BE2C (cell line): ENCODE data around the gene ZNF189.

Experiments
- DNase-seq: peaks from one replicate; pipeline ENCODE4 v3.0.0-alpha.2; 2020
- H3K27me3 ChIP-seq: fragments of 250-450 bp; sonication (Bioruptor Pico); 2 replicates; pipeline ENCODE4 v1.5.1; 2020; ENCODE audit warnings: mild to moderate bottlenecking
- H3K36me3 ChIP-seq: fragments of 250-450 bp; sonication (Bioruptor Pico); 2 replicates; pipeline ENCODE4 v1.5.1; 2020; ENCODE audit warnings: mild to moderate bottlenecking
- H3K4me1 ChIP-seq: fragments of 250-450 bp; sonication (Bioruptor Pico); 2 replicates; pipeline ENCODE4 v1.5.1; 2020
- H3K4me3 ChIP-seq: 2 replicates; pipeline ENCODE4 v1.5.1; 2011; ENCODE audit warnings: low read depth, low read length
- H3K9me3 ChIP-seq: fragments of 250-450 bp; sonication (Bioruptor Pico); 2 replicates; pipeline ENCODE4 v1.5.1; 2020
- TF ChIP-seq, protein P1 (sequence below): IDR thresholded peaks from 2 replicates; pipeline ENCODE4 v1.5.1; 2012; ENCODE audit warnings: mild to moderate bottlenecking, low read depth, low read length

ZNF189 gene

GRCh38 chr9:101408374-101409078, 9.9 kb downstream of the ZNF189 start:
- Histone ChIP-seq H3K4me3 (no peak overlapping the region), H3K9me3 (peaks cover 24% of the 10 kb centered on the region), H3K27me3 (no peaks in the 10 kb centered on the region), H3K36me3 (peaks cover 47% of the 10 kb centered on the region), H3K4me1 (no peaks in the 10 kb centered on the region)
- no peak for DNase-seq
- TF ChIP-seq, protein P1, sequence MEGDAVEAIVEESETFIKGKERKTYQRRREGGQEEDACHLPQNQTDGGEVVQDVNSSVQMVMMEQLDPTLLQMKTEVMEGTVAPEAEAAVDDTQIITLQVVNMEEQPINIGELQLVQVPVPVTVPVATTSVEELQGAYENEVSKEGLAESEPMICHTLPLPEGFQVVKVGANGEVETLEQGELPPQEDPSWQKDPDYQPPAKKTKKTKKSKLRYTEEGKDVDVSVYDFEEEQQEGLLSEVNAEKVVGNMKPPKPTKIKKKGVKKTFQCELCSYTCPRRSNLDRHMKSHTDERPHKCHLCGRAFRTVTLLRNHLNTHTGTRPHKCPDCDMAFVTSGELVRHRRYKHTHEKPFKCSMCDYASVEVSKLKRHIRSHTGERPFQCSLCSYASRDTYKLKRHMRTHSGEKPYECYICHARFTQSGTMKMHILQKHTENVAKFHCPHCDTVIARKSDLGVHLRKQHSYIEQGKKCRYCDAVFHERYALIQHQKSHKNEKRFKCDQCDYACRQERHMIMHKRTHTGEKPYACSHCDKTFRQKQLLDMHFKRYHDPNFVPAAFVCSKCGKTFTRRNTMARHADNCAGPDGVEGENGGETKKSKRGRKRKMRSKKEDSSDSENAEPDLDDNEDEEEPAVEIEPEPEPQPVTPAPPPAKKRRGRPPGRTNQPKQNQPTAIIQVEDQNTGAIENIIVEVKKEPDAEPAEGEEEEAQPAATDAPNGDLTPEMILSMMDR = no peak

- Histone ChIP-seq H3K4me1 (no peaks in the 10 kb centered on the region), H3K27me3 (no peaks in the 10 kb centered on the region), H3K4me3 (no peak overlapping the region), H3K36me3 (peaks cover 41% of the 10 kb centered on the region), H3K9me3 (peaks cover 24% of the 10 kb centered on the region)
- no peak for DNase-seq
- TF ChIP-seq, protein P1 = no peak
Measured at GRCh38 chr9:101409079-101409477, 10.4 kb downstream of the ZNF189 start.

- TF ChIP-seq, protein P1 = no peak
- Histone ChIP-seq H3K36me3 (no peaks in the 10 kb centered on the region), H3K4me1 (no peaks in the 10 kb centered on the region), H3K4me3 (no peak overlapping the region), H3K27me3 (no peaks in the 10 kb centered on the region), H3K9me3 (peaks cover 7% of the 10 kb centered on the region)
- DNase-seq = no peak
Measured at GRCh38 chr9:101414839-101415238, 16.2 kb downstream of the ZNF189 start.

GRCh38 chr9:101415578-101415977, 16.9 kb downstream of the ZNF189 start:
- TF ChIP-seq, protein P1 = no peak
- no peaks in the 10 kb centered on the region for H3K36me3 ChIP-seq
- no peaks in the 10 kb centered on the region for H3K27me3 ChIP-seq
- H3K4me3 ChIP-seq = no peak overlapping the region
- no peaks in the 10 kb centered on the region for H3K4me1 ChIP-seq
- H3K9me3 ChIP-seq = peaks cover 4% of the 10 kb centered on the region
- DNase-seq = no peak

- TF ChIP-seq, protein P1 = no peak
- DNase-seq = no peak
- no peaks in the 10 kb centered on the region for H3K9me3 ChIP-seq
- H3K4me3 ChIP-seq = no peak overlapping the region
- H3K36me3 ChIP-seq = no peaks in the 10 kb centered on the region
- no peaks in the 10 kb centered on the region for H3K27me3 ChIP-seq
- H3K4me1 ChIP-seq = no peaks in the 10 kb centered on the region
Measured at GRCh38 chr9:101417389-101417788, 18.7 kb downstream of the ZNF189 start.

GRCh38 chr9:101417977-101418376, 19.3 kb downstream of the ZNF189 start:
- Histone ChIP-seq H3K4me1 (no peaks in the 10 kb centered on the region), H3K4me3 (no peak overlapping the region), H3K27me3 (no peaks in the 10 kb centered on the region), H3K9me3 (no peaks in the 10 kb centered on the region), H3K36me3 (no peaks in the 10 kb centered on the region)
- TF ChIP-seq, protein P1 = no peak
- DNase-seq = no peak
